GM12872 (cell line): ENCODE measurements around the gene TRAM1L1.

Experiments
- CTCF ChIP-seq: IDR thresholded peaks from 3 replicates; pipeline ENCODE4 v1.5.1; 2011; ENCODE audit warnings: low read depth, mild to moderate bottlenecking, low read length, moderate library complexity; ENCODE audit not compliant: insufficient read depth

The TRAM1L1 gene

GRCh38 chr4:117063961-117064696 lies 21.2 kb downstream of the TRAM1L1 start:
- no peak for TF ChIP-seq CTCF

- TF ChIP-seq CTCF, result no peak
Measured at GRCh38 chr4:117042962-117043361, 42.4 kb downstream of the TRAM1L1 start.
